ENCODE measurements around the gene NKAIN2.
A peak's percentile ranks its signal among the peaks of the same experiment; 100 is the strongest.

NKAIN2 gene

GRCh38 chr6:123941855-123942254 lies 138.2 kb downstream of the NKAIN2 start:
- Histone ChIP-seq H2AK5ac (ENCODE audit: low read length) (no peak overlapping the region), H3K4me1 (ENCODE audit: control insufficient read depth in 1 of 2, insufficient read depth in 2 of 2, low read length in 2 of 2) (no peaks in the 10 kb centered on the region), H3K4me2 (ENCODE audit: low read length) (no peak overlapping the region), H3K18ac (ENCODE audit: low read length) (no peak overlapping the region), H2BK120ac (ENCODE audit: insufficient read depth, low read length, poor library complexity) (no peak overlapping the region), H3K4ac (ENCODE audit: low read depth, low read length) (no peak overlapping the region), H2BK5ac (ENCODE audit: low read depth, low read length, poor library complexity) (no peak overlapping the region), H2AFZ (ENCODE audit: insufficient read depth, low read length, poor library complexity) (no peak overlapping the region), H3K36me3 (ENCODE audit: control insufficient read depth in 1 of 2, insufficient read depth in 2 of 2, low read length in 2 of 2) (no peaks in the 10 kb centered on the region), H3K9ac (ENCODE audit: low read length) (no peak overlapping the region), H3K23ac (ENCODE audit: low read length) (no peak overlapping the region), H3K9me3 (ENCODE audit: insufficient read depth, low read depth, low read length) (no peaks in the 10 kb centered on the region), H4K8ac (ENCODE audit: low read depth, low read length) (no peak overlapping the region), H2BK12ac (ENCODE audit: low read length) (no peak overlapping the region), H4K91ac (ENCODE audit: low read depth, low read length) (no peak overlapping the region), H3K14ac (ENCODE audit: low read length) (no peak overlapping the region), H4K12ac (ENCODE audit: low read depth, low read length) (no peak overlapping the region), H3K27ac (ENCODE audit: low read depth, low read length) (no peak overlapping the region), H3K79me2 (ENCODE audit: control insufficient read depth, insufficient read depth, low read length, poor library complexity) (no peaks in the 10 kb centered on the region), H3K79me1 (ENCODE audit: low read length) (no peaks in the 10 kb centered on the region), H3K4me3 (ENCODE audit: low read depth, low read length) (no peak overlapping the region), H3K27me3 (ENCODE audit: insufficient read depth, low read length) (no peaks in the 10 kb centered on the region)
- no peak for DNase-seq
- no CpG with 5 or more reads among the region's 1 CpG for WGBS (ENCODE audit: extremely low coverage, insufficient coverage, insufficient read length)

- Histone ChIP-seq H3K27ac (ENCODE audit: low read depth, low read length) (no peak overlapping the region), H3K9ac (ENCODE audit: low read length) (no peak overlapping the region), H3K4me3 (ENCODE audit: low read depth, low read length) (no peak overlapping the region), H3K23ac (ENCODE audit: low read length) (no peak overlapping the region), H4K12ac (ENCODE audit: low read depth, low read length) (no peak overlapping the region), H3K79me1 (ENCODE audit: low read length) (no peaks in the 10 kb centered on the region), H2BK120ac (ENCODE audit: insufficient read depth, low read length, poor library complexity) (no peak overlapping the region), H3K4ac (ENCODE audit: low read depth, low read length) (no peak overlapping the region), H3K4me2 (ENCODE audit: low read length) (no peak overlapping the region), H3K9me3 (ENCODE audit: insufficient read depth, low read depth, low read length) (no peaks in the 10 kb centered on the region), H2AK5ac (ENCODE audit: low read length) (no peak overlapping the region), H3K79me2 (ENCODE audit: control insufficient read depth, insufficient read depth, low read length, poor library complexity) (no peaks in the 10 kb centered on the region), H3K36me3 (ENCODE audit: control insufficient read depth in 1 of 2, insufficient read depth in 2 of 2, low read length in 2 of 2) (no peaks in the 10 kb centered on the region), H2BK12ac (ENCODE audit: low read length) (no peak overlapping the region), H3K14ac (ENCODE audit: low read length) (no peak overlapping the region), H2AFZ (ENCODE audit: insufficient read depth, low read length, poor library complexity) (no peak overlapping the region), H3K4me1 (ENCODE audit: control insufficient read depth in 1 of 2, insufficient read depth in 2 of 2, low read length in 2 of 2) (no peaks in the 10 kb centered on the region), H4K8ac (ENCODE audit: low read depth, low read length) (no peak overlapping the region), H2BK5ac (ENCODE audit: low read depth, low read length, poor library complexity) (no peak overlapping the region), H4K91ac (ENCODE audit: low read depth, low read length) (peak overlapping the region; percentile 19), H3K18ac (ENCODE audit: low read length) (no peak overlapping the region), H3K27me3 (ENCODE audit: insufficient read depth, low read length) (no peaks in the 10 kb centered on the region)
- no peak for DNase-seq
- no CpG with 5 or more reads among the region's 1 CpG for WGBS (ENCODE audit: extremely low coverage, insufficient coverage, insufficient read length)
Measured at GRCh38 chr6:123945386-123945785, 141.7 kb downstream of the NKAIN2 start.

- Histone ChIP-seq H3K14ac (ENCODE audit: low read length) (no peak overlapping the region), H3K4me3 (ENCODE audit: low read depth, low read length) (no peak overlapping the region), H4K12ac (ENCODE audit: low read depth, low read length) (no peak overlapping the region), H2BK120ac (ENCODE audit: insufficient read depth, low read length, poor library complexity) (no peak overlapping the region), H2AK5ac (ENCODE audit: low read length) (no peak overlapping the region), H3K9ac (ENCODE audit: low read length) (no peak overlapping the region), H3K36me3 (ENCODE audit: control insufficient read depth in 1 of 2, insufficient read depth in 2 of 2, low read length in 2 of 2) (no peaks in the 10 kb centered on the region), H3K18ac (ENCODE audit: low read length) (no peak overlapping the region), H2AFZ (ENCODE audit: insufficient read depth, low read length, poor library complexity) (no peak overlapping the region), H2BK12ac (ENCODE audit: low read length) (no peak overlapping the region), H2BK5ac (ENCODE audit: low read depth, low read length, poor library complexity) (no peak overlapping the region), H3K79me1 (ENCODE audit: low read length) (no peaks in the 10 kb centered on the region), H4K8ac (ENCODE audit: low read depth, low read length) (no peak overlapping the region), H3K79me2 (ENCODE audit: control insufficient read depth, insufficient read depth, low read length, poor library complexity) (no peaks in the 10 kb centered on the region), H3K27me3 (ENCODE audit: insufficient read depth, low read length) (no peaks in the 10 kb centered on the region), H3K4me1 (ENCODE audit: control insufficient read depth in 1 of 2, insufficient read depth in 2 of 2, low read length in 2 of 2) (no peaks in the 10 kb centered on the region), H3K4ac (ENCODE audit: low read depth, low read length) (no peak overlapping the region), H3K4me2 (ENCODE audit: low read length) (no peak overlapping the region), H3K9me3 (ENCODE audit: insufficient read depth, low read depth, low read length) (no peaks in the 10 kb centered on the region), H3K27ac (ENCODE audit: low read depth, low read length) (no peak overlapping the region), H3K23ac (ENCODE audit: low read length) (no peak overlapping the region), H4K91ac (ENCODE audit: low read depth, low read length) (no peak overlapping the region)
- DNase-seq: no peak
- no CpG with 5 or more reads among the region's 4 CpGs for WGBS (ENCODE audit: extremely low coverage, insufficient coverage, insufficient read length)
Measured at GRCh38 chr6:123953920-123954319, 150.3 kb downstream of the NKAIN2 start.

- H2BK5ac ChIP-seq (ENCODE audit: low read depth, low read length, poor library complexity): no peak overlapping the region
- H3K4me2 ChIP-seq (ENCODE audit: low read length): no peak overlapping the region
- H3K27ac ChIP-seq (ENCODE audit: low read depth, low read length): no peak overlapping the region
- H3K18ac ChIP-seq (ENCODE audit: low read length): no peak overlapping the region
- no peak overlapping the region for H2AFZ ChIP-seq (ENCODE audit: insufficient read depth, low read length, poor library complexity)
- no peaks in the 10 kb centered on the region for H3K9me3 ChIP-seq (ENCODE audit: insufficient read depth, low read depth, low read length)
- no peaks in the 10 kb centered on the region for H3K4me1 ChIP-seq (ENCODE audit: control insufficient read depth in 1 of 2, insufficient read depth in 2 of 2, low read length in 2 of 2)
- no peak overlapping the region for H2BK120ac ChIP-seq (ENCODE audit: insufficient read depth, low read length, poor library complexity)
- H3K27me3 ChIP-seq (ENCODE audit: insufficient read depth, low read length): no peaks in the 10 kb centered on the region
- no peak overlapping the region for H4K12ac ChIP-seq (ENCODE audit: low read depth, low read length)
- H3K36me3 ChIP-seq (ENCODE audit: control insufficient read depth in 1 of 2, insufficient read depth in 2 of 2, low read length in 2 of 2): no peaks in the 10 kb centered on the region
- no peak overlapping the region for H2AK5ac ChIP-seq (ENCODE audit: low read length)
- H4K8ac ChIP-seq (ENCODE audit: low read depth, low read length): no peak overlapping the region
- no peak overlapping the region for H3K4me3 ChIP-seq (ENCODE audit: low read depth, low read length)
- H3K79me1 ChIP-seq (ENCODE audit: low read length): no peaks in the 10 kb centered on the region
- H3K14ac ChIP-seq (ENCODE audit: low read length): no peak overlapping the region
- DNase-seq: no peak
- WGBS (ENCODE audit: extremely low coverage, insufficient coverage, insufficient read length): no CpG with 5 or more reads among the region's 5 CpGs
- H3K4ac ChIP-seq (ENCODE audit: low read depth, low read length): no peak overlapping the region
- no peaks in the 10 kb centered on the region for H3K79me2 ChIP-seq (ENCODE audit: control insufficient read depth, insufficient read depth, low read length, poor library complexity)
- no peak overlapping the region for H4K91ac ChIP-seq (ENCODE audit: low read depth, low read length)
- H2BK12ac ChIP-seq (ENCODE audit: low read length): no peak overlapping the region
- no peak overlapping the region for H3K23ac ChIP-seq (ENCODE audit: low read length)
- peak overlapping the region; percentile 58 for H3K9ac ChIP-seq (ENCODE audit: low read length)
Measured at GRCh38 chr6:123956492-123957139, 153.0 kb downstream of the NKAIN2 start.
